ENCODE measurements around the gene NCOA1.
"Not testable (repeated sequence)": the region's sequence is repeated elsewhere in the genome, so short reads cannot be mapped to it uniquely, and the experiment has no call there.

The NCOA1 gene

GRCh38 chr2:24490690-24491541, at the start of gene NCOA1:
Gene NCOA1, plus strand, starts transcription at chr2:24491254. Its CDS starts 167,424 bp downstream, at chr2:24658678.
- peak; percentile 66 for DNase-seq

- DNase-seq = no peak
These were observed 42.3 kb upstream of the NCOA1 start for GRCh38 chr2:24448797-24449196.

- no peak for DNase-seq
These were observed 41.7 kb upstream of the NCOA1 start for GRCh38 chr2:24449344-24449743.

GRCh38 chr2:24451805-24452501, 39.1 kb upstream of the NCOA1 start:
- no peak for DNase-seq

GRCh38 chr2:24452502-24452885, 38.6 kb upstream of the NCOA1 start:
- DNase-seq = no peak

- DNase-seq = no peak
These were observed 37.5 kb upstream of the NCOA1 start for GRCh38 chr2:24453379-24454073.

- no peak for DNase-seq
These were observed 36.8 kb upstream of the NCOA1 start for GRCh38 chr2:24454294-24454693.

- no peak for DNase-seq
These were observed 34.2 kb upstream of the NCOA1 start for GRCh38 chr2:24456599-24457556.

GRCh38 chr2:24457696-24458386, 33.2 kb upstream of the NCOA1 start:
- no peak for DNase-seq

- DNase-seq = no peak
These were observed 31.6 kb upstream of the NCOA1 start for GRCh38 chr2:24459224-24460161.

- no peak for DNase-seq
These were observed 29.4 kb upstream of the NCOA1 start for GRCh38 chr2:24461685-24462084.

- DNase-seq = no peak
These were observed 27.8 kb upstream of the NCOA1 start for GRCh38 chr2:24463271-24463670.

- DNase-seq = no peak
These were observed 23.9 kb upstream of the NCOA1 start for GRCh38 chr2:24466871-24467870.

GRCh38 chr2:24468453-24468852, 22.6 kb upstream of the NCOA1 start:
- DNase-seq = not testable (repeated sequence)

- DNase-seq = no peak
These were observed 21.9 kb upstream of the NCOA1 start for GRCh38 chr2:24469148-24469650.

- DNase-seq = no peak
These were observed 19.4 kb upstream of the NCOA1 start for GRCh38 chr2:24471662-24472061.

GRCh38 chr2:24472416-24472815, 18.6 kb upstream of the NCOA1 start:
- no peak for DNase-seq

GRCh38 chr2:24473626-24474025, 17.4 kb upstream of the NCOA1 start:
- no peak for DNase-seq

GRCh38 chr2:24474053-24474452, 17.0 kb upstream of the NCOA1 start:
- no peak for DNase-seq
